D341Med (cell line): ENCODE data around the gene IQCB1.
"Not testable (repeated sequence)": the region's sequence is repeated elsewhere in the genome, so short reads cannot be mapped to it uniquely, and the experiment has no call there.

Source experiments
- DNase-seq: peaks from one replicate; pipeline ENCODE4 v3.0.0; 2012; ENCODE audit warnings: low spot score

The IQCB1 gene

GRCh38 chr3:121748680-121749275 is 86.1 kb downstream of the IQCB1 start:
- no peak for DNase-seq

- DNase-seq = no peak
Measured at GRCh38 chr3:121747976-121748375, 86.9 kb downstream of the IQCB1 start.

GRCh38 chr3:121743106-121743505 is 91.8 kb downstream of the IQCB1 start:
- DNase-seq = not testable (repeated sequence)

GRCh38 chr3:121740896-121741295 is 94.0 kb downstream of the IQCB1 start:
- DNase-seq = no peak

GRCh38 chr3:121739902-121740301 is 95.0 kb downstream of the IQCB1 start:
- no peak for DNase-seq

- DNase-seq = no peak
Measured at GRCh38 chr3:121737644-121738043, 97.2 kb downstream of the IQCB1 start.

- no peak for DNase-seq
Measured at GRCh38 chr3:121736112-121736511, 98.7 kb downstream of the IQCB1 start.

- DNase-seq = no peak
Measured at GRCh38 chr3:121735047-121735696, 99.7 kb downstream of the IQCB1 start.

- no peak for DNase-seq
Measured at GRCh38 chr3:121730940-121731687, 103.7 kb downstream of the IQCB1 start.

- DNase-seq = no peak
Measured at GRCh38 chr3:121724130-121724529, 110.7 kb downstream of the IQCB1 start.

- DNase-seq = no peak
Measured at GRCh38 chr3:121723485-121723884, 111.4 kb downstream of the IQCB1 start.

- DNase-seq = no peak
Measured at GRCh38 chr3:121722411-121722810, 112.4 kb downstream of the IQCB1 start.

- DNase-seq = no peak
Measured at GRCh38 chr3:121720163-121720562, 114.7 kb downstream of the IQCB1 start.
